OCI-LY1 (cell line): Measurements from ENCODE around the gene CHCHD6.

Experiments used
- H2AFZ ChIP-seq: fragments of 200-600 bp; sonication (generic), shearing (Covaris generic); 2 replicates; pipeline ENCODE4 v1.6.0; 2014; ENCODE audit warnings: antibody characterized with exemption, mild to moderate bottlenecking, low read length
- H3F3A ChIP-seq: fragments of 200-600 bp; sonication (generic), shearing (Covaris generic); 2 replicates; pipeline ENCODE4 v1.6.0; 2014; ENCODE audit warnings: mild to moderate bottlenecking, antibody characterized with exemption, low read length, moderate library complexity; ENCODE audit not compliant: insufficient read depth
- H3K27ac ChIP-seq: fragments of 200-600 bp; sonication (generic); 2 replicates; pipeline ENCODE4 v1.5.1; 2014; ENCODE audit warnings: low read length, mixed run types, mild to moderate bottlenecking, low read depth; ENCODE audit not compliant: poor library complexity, severe bottlenecking
- H3K27me3 ChIP-seq: fragments of 200-600 bp; sonication (generic); 2 replicates; pipeline ENCODE4 v1.6.0; 2014; ENCODE audit warnings: antibody characterized with exemption, mild to moderate bottlenecking, low read length, moderate library complexity; ENCODE audit not compliant: insufficient read depth
- H3K36me3 ChIP-seq: fragments of 200-600 bp; sonication (generic); 2 replicates; pipeline ENCODE4 v1.6.1; 2014; ENCODE audit warnings: mild to moderate bottlenecking, antibody characterized with exemption, low read length, moderate library complexity, mixed read lengths; ENCODE audit not compliant: insufficient read depth
- H3K4me1 ChIP-seq: fragments of 200-600 bp; sonication (generic); 2 replicates; pipeline ENCODE4 v1.5.1; 2014; ENCODE audit warnings: mild to moderate bottlenecking, low read length, moderate library complexity; ENCODE audit not compliant: insufficient read depth, severe bottlenecking
- H3K4me2 ChIP-seq: fragments of 200-600 bp; sonication (generic), shearing (Covaris generic); 2 replicates; pipeline ENCODE4 v1.6.1; 2014; ENCODE audit warnings: low read length
- H3K4me3 ChIP-seq: fragments of 200-600 bp; sonication (generic); 2 replicates; pipeline ENCODE4 v1.5.1; 2014; ENCODE audit warnings: low read length, low read depth, mild to moderate bottlenecking, mixed read lengths; ENCODE audit not compliant: poor library complexity, severe bottlenecking
- H3K79me2 ChIP-seq: fragments of 200-600 bp; shearing (Covaris generic); 2 replicates; pipeline ENCODE4 v1.6.1; 2016; ENCODE audit warnings: mixed run types, low read length, mixed read lengths; ENCODE audit not compliant: insufficient read depth
- H3K9ac ChIP-seq: fragments of 200-600 bp; sonication (generic), shearing (Covaris generic); 2 replicates; pipeline ENCODE4 v1.6.1; 2014; ENCODE audit warnings: mild to moderate bottlenecking, low read length, mixed read lengths
- H3K9me2 ChIP-seq: fragments of 200-600 bp; sonication (generic), shearing (Covaris generic); 2 replicates; pipeline ENCODE4 v1.6.1; 2014; ENCODE audit warnings: low read depth, mild to moderate bottlenecking, low read length, mixed read lengths
- H3K9me3 ChIP-seq: fragments of 200-600 bp; shearing (Covaris generic); 2 replicates; pipeline ENCODE4 v1.6.1; 2014; ENCODE audit warnings: low read length, mixed read lengths
- H4K20me1 ChIP-seq: fragments of 200-600 bp; sonication (generic), shearing (Covaris generic); 2 replicates; pipeline ENCODE4 v1.6.0; 2016; ENCODE audit warnings: mild to moderate bottlenecking, low read length; ENCODE audit not compliant: insufficient read depth
- EZH2 ChIP-seq: fragments of 200-600 bp; sonication (generic), shearing (Covaris generic); IDR thresholded peaks from 2 replicates; pipeline ENCODE4 v1.8.0; 2017; ENCODE audit warnings: borderline replicate concordance, mixed run types, mild to moderate bottlenecking, antibody characterized with exemption, low read length, moderate library complexity, mixed read lengths
- TF ChIP-seq, protein P1 (sequence below): fragments of 200-600 bp; sonication (generic), shearing (Covaris generic); IDR thresholded peaks from 2 replicates; pipeline ENCODE4 v1.5.1; 2017; ENCODE audit warnings: mild to moderate bottlenecking, antibody characterized with exemption, low read length, moderate library complexity, mixed read lengths

The CHCHD6 gene

DNA sequence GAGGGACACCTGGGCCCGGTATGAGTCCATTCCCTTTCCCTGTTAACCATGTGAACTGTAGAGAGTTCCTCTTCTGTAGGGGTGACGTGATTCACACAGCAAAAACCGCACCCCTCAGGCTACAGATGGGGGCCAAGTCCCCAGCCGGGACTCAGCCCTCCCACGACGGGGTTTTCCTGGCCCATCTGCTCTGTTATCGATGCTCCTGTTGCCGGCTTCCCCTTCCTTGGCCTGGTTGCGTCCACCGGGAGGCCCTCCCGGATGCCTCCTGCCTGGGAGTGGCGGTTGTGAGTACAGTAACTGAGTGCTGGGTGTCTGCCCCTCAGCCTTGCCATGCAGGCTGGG, 278.1 kb downstream of the CHCHD6 start:
- TF ChIP-seq, protein P1, sequence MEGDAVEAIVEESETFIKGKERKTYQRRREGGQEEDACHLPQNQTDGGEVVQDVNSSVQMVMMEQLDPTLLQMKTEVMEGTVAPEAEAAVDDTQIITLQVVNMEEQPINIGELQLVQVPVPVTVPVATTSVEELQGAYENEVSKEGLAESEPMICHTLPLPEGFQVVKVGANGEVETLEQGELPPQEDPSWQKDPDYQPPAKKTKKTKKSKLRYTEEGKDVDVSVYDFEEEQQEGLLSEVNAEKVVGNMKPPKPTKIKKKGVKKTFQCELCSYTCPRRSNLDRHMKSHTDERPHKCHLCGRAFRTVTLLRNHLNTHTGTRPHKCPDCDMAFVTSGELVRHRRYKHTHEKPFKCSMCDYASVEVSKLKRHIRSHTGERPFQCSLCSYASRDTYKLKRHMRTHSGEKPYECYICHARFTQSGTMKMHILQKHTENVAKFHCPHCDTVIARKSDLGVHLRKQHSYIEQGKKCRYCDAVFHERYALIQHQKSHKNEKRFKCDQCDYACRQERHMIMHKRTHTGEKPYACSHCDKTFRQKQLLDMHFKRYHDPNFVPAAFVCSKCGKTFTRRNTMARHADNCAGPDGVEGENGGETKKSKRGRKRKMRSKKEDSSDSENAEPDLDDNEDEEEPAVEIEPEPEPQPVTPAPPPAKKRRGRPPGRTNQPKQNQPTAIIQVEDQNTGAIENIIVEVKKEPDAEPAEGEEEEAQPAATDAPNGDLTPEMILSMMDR = no peak
- no peak for TF ChIP-seq EZH2
- peak overlapping the region; percentile 79 for H3K4me2 ChIP-seq
- H3K9me3 ChIP-seq = no peaks in the 10 kb centered on the region
- H3K9me2 ChIP-seq = no peaks in the 10 kb centered on the region
- peak overlapping the region; percentile 67; the same call in 1 of the 2 replicates for H3K9ac ChIP-seq
- no peaks in the 10 kb centered on the region for H3K36me3 ChIP-seq
- no peaks in the 10 kb centered on the region for H3K79me2 ChIP-seq
- peak overlapping the region; percentile 58 for H3K4me3 ChIP-seq
- H3K27ac ChIP-seq = no peak overlapping the region
- H3K4me1 ChIP-seq = peaks cover 13% of the 10 kb centered on the region
- H4K20me1 ChIP-seq = no peaks in the 10 kb centered on the region
- no peak overlapping the region for H2AFZ ChIP-seq
- H3K27me3 ChIP-seq = no peaks in the 10 kb centered on the region; the same call in 1 of the 2 replicates
- no peaks in the 10 kb centered on the region for H3F3A ChIP-seq

DNA sequence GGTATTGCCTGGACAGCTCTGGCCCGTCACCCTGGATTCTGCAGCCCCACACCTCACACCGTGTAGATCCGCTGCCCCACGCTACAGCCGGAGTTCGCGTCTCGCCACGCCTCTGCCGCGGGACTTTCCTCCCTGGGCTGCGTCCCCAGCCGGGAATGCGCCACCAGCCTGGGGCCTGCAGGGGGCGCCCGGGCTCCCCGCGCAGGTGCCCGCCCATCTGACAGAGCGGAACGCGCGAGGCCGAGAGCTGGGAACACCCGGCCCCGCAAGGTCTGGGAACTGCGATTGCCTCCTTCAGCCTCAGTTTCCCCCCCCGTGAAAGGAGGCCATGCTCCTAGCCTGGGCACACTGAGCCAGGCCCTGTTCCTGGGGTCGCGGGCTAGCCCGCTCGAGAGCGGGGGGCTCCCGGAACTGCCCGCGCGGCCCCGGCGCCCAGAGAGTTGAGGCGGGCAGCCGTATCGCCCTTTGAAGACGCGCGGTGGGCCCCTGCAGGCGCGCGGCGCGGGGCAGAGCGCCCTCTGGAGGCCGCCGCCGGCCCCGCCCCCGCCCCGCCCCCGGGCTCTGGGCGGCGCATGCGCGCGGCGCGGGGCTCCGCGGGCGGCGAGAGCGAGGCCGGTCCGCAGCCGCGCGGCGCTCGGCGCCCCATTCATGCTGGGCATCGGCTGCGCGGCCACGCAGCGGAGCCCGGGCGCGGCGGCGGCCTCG, 278.6 kb downstream of the CHCHD6 start, which contains the start of gene PLXNA1:
Gene PLXNA1, plus strand, starts transcription at position 645 of the 705 bp plus-strand sequence. CDS start 5,479 bp downstream, outside the sequence.
- peak within 1 kb of the TSS; percentile 58 for H3K4me3 ChIP-seq
- no peak for TF ChIP-seq EZH2
- TF ChIP-seq, protein P1 = peak; percentile 89
- no peaks in the 10 kb centered on the region; the same call in 1 of the 2 replicates for H3K27me3 ChIP-seq
- no peak within 1 kb of the TSS for H2AFZ ChIP-seq
- H3F3A ChIP-seq = no peaks in the 10 kb centered on the region
- no peak within 1 kb of the TSS for H3K27ac ChIP-seq
- H3K79me2 ChIP-seq = no peaks in the 10 kb centered on the region
- H3K9me2 ChIP-seq = no peaks in the 10 kb centered on the region
- no peaks in the 10 kb centered on the region for H3K9me3 ChIP-seq
- H3K9ac ChIP-seq = peak within 1 kb of the TSS; percentile 67
- peaks cover 13% of the 10 kb centered on the region for H3K4me1 ChIP-seq
- peak within 1 kb of the TSS; percentile 79 for H3K4me2 ChIP-seq
- no peaks in the 10 kb centered on the region for H3K36me3 ChIP-seq
- H4K20me1 ChIP-seq = no peaks in the 10 kb centered on the region

DNA sequence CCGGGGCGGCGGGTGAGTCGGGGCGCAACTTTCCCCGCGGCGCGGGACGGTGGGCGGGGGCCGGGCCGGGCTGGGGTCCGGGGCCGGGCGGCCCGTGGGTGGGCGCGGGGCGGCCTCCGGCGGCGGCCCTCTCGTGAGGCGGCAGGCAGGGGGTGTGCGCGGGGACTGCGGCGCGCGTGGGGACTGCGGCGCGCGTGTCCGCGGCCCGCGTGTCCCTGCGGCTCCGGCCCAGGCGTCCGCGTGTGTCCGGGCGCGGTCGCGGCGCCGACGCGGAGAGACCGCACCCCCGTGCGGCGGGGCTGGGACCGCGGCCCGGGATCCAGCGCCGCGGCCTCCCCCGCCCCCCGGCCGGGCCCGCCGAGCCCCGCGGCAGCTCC, 279.2 kb downstream of the CHCHD6 start:
- Histone ChIP-seq H3K9me3 (no peaks in the 10 kb centered on the region), H3F3A (no peaks in the 10 kb centered on the region), H3K9ac (no peak overlapping the region; the same call in 1 of the 2 replicates), H3K27me3 (no peaks in the 10 kb centered on the region; the same call in 1 of the 2 replicates), H3K79me2 (no peaks in the 10 kb centered on the region), H3K27ac (no peak overlapping the region), H3K4me3 (peak overlapping the region; percentile 56), H3K4me2 (peak overlapping the region; percentile 59), H3K36me3 (no peaks in the 10 kb centered on the region), H3K4me1 (peaks cover 13% of the 10 kb centered on the region), H2AFZ (no peak overlapping the region), H3K9me2 (no peaks in the 10 kb centered on the region), H4K20me1 (no peaks in the 10 kb centered on the region)
- no peak for TF ChIP-seq EZH2
- TF ChIP-seq, protein P1 = no peak
